HK-2 (cell line): Measurements from ENCODE around the gene S100A1.

Source experiments
- DNase-seq: peaks from one replicate; pipeline ENCODE4 v3.0.0-alpha.2; 2018; ENCODE audit not compliant: unreplicated experiment

S100A1 gene

GRCh38 chr1:153610334-153610733, 17.9 kb upstream of the S100A1 start:
- DNase-seq = no peak

GRCh38 chr1:153610811-153611301, 17.4 kb upstream of the S100A1 start:
- DNase-seq = no peak

- no peak for DNase-seq
Measured at GRCh38 chr1:153611356-153611755, 16.9 kb upstream of the S100A1 start.

- DNase-seq = no peak
Measured at GRCh38 chr1:153612111-153612754, 16.0 kb upstream of the S100A1 start.

- DNase-seq = peak; percentile 81
Measured at GRCh38 chr1:153612755-153613331, 15.4 kb upstream of the S100A1 start, which contains the start of gene S100A16. Gene S100A16 (minus strand): TSS chr1:153613137. CDS start chr1:153608151, 4,986 bp downstream.

GRCh38 chr1:153613406-153613805, 14.8 kb upstream of the S100A1 start:
- DNase-seq = no peak

- no peak for DNase-seq
Measured at GRCh38 chr1:153614189-153614900, 13.9 kb upstream of the S100A1 start.

- no peak for DNase-seq
Measured at GRCh38 chr1:153614906-153615305, 13.3 kb upstream of the S100A1 start.

- no peak for DNase-seq
Measured at GRCh38 chr1:153615406-153615805, 12.8 kb upstream of the S100A1 start.

- DNase-seq = no peak
Measured at GRCh38 chr1:153616144-153616916, 11.9 kb upstream of the S100A1 start, which contains the start of gene S100A14. Gene S100A14 (minus strand): TSS chr1:153616325. CDS start chr1:153615858, 467 bp downstream.

- DNase-seq = no peak
Measured at GRCh38 chr1:153616917-153617311, 11.3 kb upstream of the S100A1 start.

- no peak for DNase-seq
Measured at GRCh38 chr1:153617663-153618062, 10.6 kb upstream of the S100A1 start.

GRCh38 chr1:153619171-153619570, 9.1 kb upstream of the S100A1 start:
- DNase-seq = no peak

- no peak for DNase-seq
Measured at GRCh38 chr1:153623101-153623500, 5.1 kb upstream of the S100A1 start.

- DNase-seq = no peak
Measured at GRCh38 chr1:153624965-153625611, 3.1 kb upstream of the S100A1 start.

- no peak for DNase-seq
Measured at GRCh38 chr1:153626477-153626903, 1.7 kb upstream of the S100A1 start.

GRCh38 chr1:153626904-153627714, 1.1 kb upstream of the S100A1 start, which contains the start of gene S100A13:
Gene S100A13 (minus strand): TSS chr1:153627505. CDS start chr1:153626472, 1,033 bp downstream.
- peak; percentile 92 for DNase-seq

GRCh38 chr1:153628638-153629342, 556 bp downstream of the S100A1 start:
- DNase-seq = no peak

- DNase-seq = no peak
Measured at GRCh38 chr1:153629343-153629665, 1.1 kb downstream of the S100A1 start.

- no peak for DNase-seq
Measured at GRCh38 chr1:153629971-153630370, 1.7 kb downstream of the S100A1 start.
